MM.1S (cell line): ENCODE measurements around the gene PDZD8.

ENCODE experiments used
- DNase-seq: peaks from one replicate; pipeline ENCODE4 v3.0.0-alpha.2; 2015
- H2AFZ ChIP-seq: fragments of 300-600 bp; sonication (generic); 2 replicates; pipeline ENCODE4 v1.6.0; 2016; ENCODE audit warnings: antibody characterized with exemption, low read length
- H3F3A ChIP-seq: fragments of 300-600 bp; sonication (generic); 2 replicates; pipeline ENCODE4 v1.6.1; 2016; ENCODE audit warnings: mild to moderate bottlenecking, antibody characterized with exemption, low read length, moderate library complexity, mixed read lengths; ENCODE audit not compliant: insufficient read depth
- H3K27ac ChIP-seq: fragments of 300-600 bp; sonication (generic); 2 replicates; pipeline ENCODE4 v1.5.1; 2016; ENCODE audit warnings: mild to moderate bottlenecking, low read length
- H3K27me3 ChIP-seq: fragments of 300-600 bp; sonication (generic); replicated peaks from 2 replicates; pipeline ENCODE4 v1.6.0; 2016; ENCODE audit warnings: low read length; ENCODE audit not compliant: insufficient read depth
- H3K36me3 ChIP-seq: fragments of 300-600 bp; sonication (generic); replicated peaks from 2 replicates; pipeline ENCODE4 v1.6.1; 2016; ENCODE audit warnings: mild to moderate bottlenecking, low read length, mixed read lengths; ENCODE audit not compliant: insufficient read depth
- H3K4me1 ChIP-seq: fragments of 300-600 bp; sonication (generic); 2 replicates; pipeline ENCODE4 v1.6.1; 2016; ENCODE audit warnings: low read length, mixed read lengths
- H3K4me2 ChIP-seq: fragments of 300-600 bp; sonication (generic); 2 replicates; pipeline ENCODE4 v1.6.0; 2016; ENCODE audit warnings: low read depth, low read length
- H3K4me3 ChIP-seq: fragments of 300-600 bp; sonication (generic); 2 replicates; pipeline ENCODE4 v1.5.1; 2016; ENCODE audit warnings: low read length, mixed read lengths
- H3K79me2 ChIP-seq: fragments of 300-600 bp; sonication (generic); 2 replicates; pipeline ENCODE4 v1.6.1; 2016; ENCODE audit warnings: mixed run types, low read length, mixed read lengths
- H3K9ac ChIP-seq: fragments of 300-600 bp; sonication (generic); 2 replicates; pipeline ENCODE4 v1.6.1; 2016; ENCODE audit warnings: low read length, mixed read lengths
- H3K9me2 ChIP-seq: fragments of 300-600 bp; sonication (generic); replicated peaks from 2 replicates; pipeline ENCODE4 v1.6.1; 2016; ENCODE audit warnings: mild to moderate bottlenecking, low read length, mixed read lengths; ENCODE audit not compliant: insufficient read depth
- H3K9me3 ChIP-seq: fragments of 300-600 bp; sonication (generic); replicated peaks from 2 replicates; pipeline ENCODE4 v1.6.1; 2016; ENCODE audit warnings: mild to moderate bottlenecking, low read length, mixed read lengths; ENCODE audit not compliant: insufficient read depth
- H4K20me1 ChIP-seq: fragments of 300-600 bp; sonication (generic); 2 replicates; pipeline ENCODE4 v1.6.1; 2016; ENCODE audit warnings: mild to moderate bottlenecking, low read length, moderate library complexity, mixed read lengths; ENCODE audit not compliant: insufficient read depth
- CTCF ChIP-seq: fragments of 300-600 bp; sonication (generic); IDR thresholded peaks from 2 replicates; pipeline ENCODE4 v1.5.1; 2016; ENCODE audit warnings: antibody characterized with exemption, low read length, mixed read lengths
- EZH2 ChIP-seq: fragments of 300-600 bp; sonication (generic); optimal IDR thresholded peaks from 2 replicates; pipeline ENCODE3; 2017; ENCODE audit warnings: low read depth, mild to moderate bottlenecking, antibody characterized with exemption, low read length, mixed read lengths
- EZH2phosphoT487 ChIP-seq: fragments of 300-600 bp; sonication (generic); IDR thresholded peaks from 2 replicates; pipeline ENCODE4 v1.6.1; 2018; ENCODE audit warnings: antibody characterized with exemption, low read length

PDZD8 gene

GRCh38 chr10:117254774-117255735 lies 120.2 kb downstream of the PDZD8 start:
- Histone ChIP-seq H2AFZ (no peak overlapping the region), H3K27ac (no peak overlapping the region)

GRCh38 chr10:117254338-117254737 lies 120.9 kb downstream of the PDZD8 start:
- Histone ChIP-seq H3F3A (no peaks in the 10 kb centered on the region), H3K27ac (no peak overlapping the region), H3K4me2 (no peak overlapping the region), H3K36me3 (no peaks in the 10 kb centered on the region), H3K9ac (no peak overlapping the region), H3K79me2 (no peaks in the 10 kb centered on the region), H3K4me3 (no peak overlapping the region), H3K9me2 (no peaks in the 10 kb centered on the region), H2AFZ (no peak overlapping the region), H3K4me1 (no peaks in the 10 kb centered on the region), H3K9me3 (no peaks in the 10 kb centered on the region), H3K27me3 (no peaks in the 10 kb centered on the region), H4K20me1 (no peaks in the 10 kb centered on the region)
- no peak for TF ChIP-seq EZH2
- no peak for TF ChIP-seq EZH2phosphoT487
- TF ChIP-seq CTCF, result no peak
- no peak for DNase-seq

More at GRCh38 chr10:117254774-117255735, 120.2 kb downstream of the PDZD8 start:
- no peaks in the 10 kb centered on the region for H3K9me3 ChIP-seq
- TF ChIP-seq CTCF, result no peak
- TF ChIP-seq EZH2phosphoT487, result no peak
- TF ChIP-seq EZH2, result no peak
- H3K36me3 ChIP-seq, result no peaks in the 10 kb centered on the region
- no peaks in the 10 kb centered on the region for H3F3A ChIP-seq
- no peak for DNase-seq
- no peak overlapping the region for H3K9ac ChIP-seq
- H3K27me3 ChIP-seq, result no peaks in the 10 kb centered on the region
- no peaks in the 10 kb centered on the region for H4K20me1 ChIP-seq
- H3K4me3 ChIP-seq, result no peak overlapping the region
- H3K4me2 ChIP-seq, result no peak overlapping the region
- H3K79me2 ChIP-seq, result no peaks in the 10 kb centered on the region
- no peaks in the 10 kb centered on the region for H3K4me1 ChIP-seq
- H3K9me2 ChIP-seq, result no peaks in the 10 kb centered on the region

- no peaks in the 10 kb centered on the region for H3K79me2 ChIP-seq
- no peaks in the 10 kb centered on the region for H3K9me2 ChIP-seq
- no peaks in the 10 kb centered on the region for H3K36me3 ChIP-seq
- H4K20me1 ChIP-seq, result no peaks in the 10 kb centered on the region
- no peaks in the 10 kb centered on the region for H3K9me3 ChIP-seq
- DNase-seq, result no peak
- H3K27ac ChIP-seq, result no peak overlapping the region
- no peaks in the 10 kb centered on the region for H3K4me1 ChIP-seq
- H3K4me3 ChIP-seq, result no peak overlapping the region
- no peak overlapping the region for H3K9ac ChIP-seq
- no peak overlapping the region for H2AFZ ChIP-seq
- TF ChIP-seq CTCF (no peak), EZH2phosphoT487 (no peak), EZH2 (no peak)
- no peaks in the 10 kb centered on the region for H3F3A ChIP-seq
- no peak overlapping the region for H3K4me2 ChIP-seq
- H3K27me3 ChIP-seq, result no peaks in the 10 kb centered on the region
Measured at GRCh38 chr10:117253908-117254307, 121.3 kb downstream of the PDZD8 start.
